ENCODE results near the gene CBARP. TPM values are rescaled to one million over a fixed set of nuclear protein-coding genes. Genes with fewer than 3 reads are reported as not detected.

CBARP gene
- total RNA-seq, 1 experiment from 2014 or later = 23.8 TPM

DNA sequence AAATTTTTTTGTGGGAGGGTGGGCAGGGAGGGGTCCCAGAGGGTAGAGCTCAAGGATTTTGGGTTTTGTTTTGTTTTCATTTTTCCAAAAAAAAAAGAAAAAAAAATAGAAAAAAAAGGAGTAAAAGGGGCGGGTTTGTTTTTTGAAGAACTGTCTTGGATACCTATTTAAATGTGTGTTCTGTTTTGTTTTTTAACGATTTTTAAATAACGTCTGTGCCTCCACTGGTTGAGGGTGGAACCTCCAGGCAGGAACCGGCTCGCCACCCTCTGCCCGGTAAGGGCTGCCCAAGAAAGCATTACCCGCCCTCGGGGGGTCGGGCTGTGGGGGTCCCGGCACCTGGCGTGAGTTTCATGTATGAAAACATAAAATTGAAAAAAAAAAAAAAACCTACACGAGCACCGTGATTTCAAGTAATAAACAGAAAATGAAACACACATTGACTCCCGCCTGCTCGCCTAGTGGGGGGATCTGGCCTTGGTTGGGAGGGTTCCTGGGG, 21.0 kb upstream of the CBARP start:
- Histone ChIP-seq H3K79me2 (ENCODE audit: insufficient read depth, low read length) (peaks cover 53% of the 10 kb centered on the region), H3K4me2 (ENCODE audit: low read length) (peak overlapping the region; percentile 76), H3K36me3 (ENCODE audit: control insufficient read depth in 1 of 2, insufficient read depth in 2 of 2, low read length in 2 of 2) (peaks cover 23 to 37% of the 10 kb centered on the region in 2 experiments), H3K27ac (ENCODE audit: low read depth, low read length) (peak overlapping the region; percentile 90), H4K20me1 (ENCODE audit: insufficient read depth) (no peaks in the 10 kb centered on the region; the same call in 1 of the 2 replicates), H2AFZ (ENCODE audit: low read depth, low read length, poor library complexity, severe bottlenecking) (no peak overlapping the region), H3K9me3 (ENCODE audit: control insufficient read depth in 1 of 2, insufficient read depth in 1 of 2, low read depth in 1 of 2, low read length in 2 of 2) (no peaks in the 10 kb centered on the region), H3K27me3 (ENCODE audit: insufficient read depth, low read length) (no peaks in the 10 kb centered on the region), H3K9ac (ENCODE audit: low read length) (peak overlapping the region; percentile 65), H3K4me1 (ENCODE audit: control insufficient read depth in 1 of 2, insufficient read depth in 2 of 2, low read length in 2 of 2) (peaks cover 45 to 94% of the 10 kb centered on the region in 2 experiments), H3K9me2 (ENCODE audit: insufficient read depth) (no peaks in the 10 kb centered on the region), H3K4me3 (replicated peaks in 1 of 2; ENCODE audit: low read depth in 1 of 2, low read length in 2 of 2) (peak overlapping the region; percentile 31 to 41; a peak in 3 of 4 replicates)
- RAD21 ChIA-PET (ENCODE audit: low non-redundant PET in 1 of 2, low total read pairs in 2 of 2, uncharacterized antibody in 2 of 2, unreplicated experiment in 2 of 2) = no interaction called here
- no peak for TF ChIP-seq RAD21 (IDR thresholded peaks at IDR 0.05; ENCODE audit: low read depth)
- no peak for TF ChIP-seq ZFX (IDR thresholded peaks at IDR 0.05)
- no peak for TF ChIP-seq REST (IDR thresholded peaks at IDR 0.05; ENCODE audit: low read depth)
- TF ChIP-seq SIN3A (IDR thresholded peaks at IDR 0.05; ENCODE audit: low read depth) = no peak
- TF ChIP-seq CEBPB (IDR thresholded peaks at IDR 0.05; ENCODE audit: low read depth) = no peak
- TF ChIP-seq TCF7L2 (IDR thresholded peaks at IDR 0.05; ENCODE audit: borderline replicate concordance, extremely low read depth, insufficient read depth, insufficient read length) = no peak
- TF ChIP-seq FOSL1 (IDR thresholded peaks at IDR 0.05; ENCODE audit: low read depth) = no peak
- TF ChIP-seq ZBTB33 (IDR thresholded peaks at IDR 0.05; ENCODE audit: extremely low read depth, insufficient replicate concordance, low read length) = no peak
- TF ChIP-seq, protein P1, sequence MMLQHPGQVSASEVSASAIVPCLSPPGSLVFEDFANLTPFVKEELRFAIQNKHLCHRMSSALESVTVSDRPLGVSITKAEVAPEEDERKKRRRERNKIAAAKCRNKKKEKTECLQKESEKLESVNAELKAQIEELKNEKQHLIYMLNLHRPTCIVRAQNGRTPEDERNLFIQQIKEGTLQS (IDR thresholded peaks at IDR 0.05) = no peak
- TF ChIP-seq EZH2phosphoT487 (IDR thresholded peaks at IDR 0.05; ENCODE audit: borderline replicate concordance) = no peak
- TF ChIP-seq POLR2AphosphoS5 (IDR thresholded peaks at IDR 0.05; ENCODE audit: low read depth, low read length) = no peak
- no peak for TF ChIP-seq YY1 (IDR thresholded peaks at IDR 0.05; ENCODE audit: extremely low read depth, insufficient replicate concordance, low read depth, low read length)
- TF ChIP-seq, protein P2, sequence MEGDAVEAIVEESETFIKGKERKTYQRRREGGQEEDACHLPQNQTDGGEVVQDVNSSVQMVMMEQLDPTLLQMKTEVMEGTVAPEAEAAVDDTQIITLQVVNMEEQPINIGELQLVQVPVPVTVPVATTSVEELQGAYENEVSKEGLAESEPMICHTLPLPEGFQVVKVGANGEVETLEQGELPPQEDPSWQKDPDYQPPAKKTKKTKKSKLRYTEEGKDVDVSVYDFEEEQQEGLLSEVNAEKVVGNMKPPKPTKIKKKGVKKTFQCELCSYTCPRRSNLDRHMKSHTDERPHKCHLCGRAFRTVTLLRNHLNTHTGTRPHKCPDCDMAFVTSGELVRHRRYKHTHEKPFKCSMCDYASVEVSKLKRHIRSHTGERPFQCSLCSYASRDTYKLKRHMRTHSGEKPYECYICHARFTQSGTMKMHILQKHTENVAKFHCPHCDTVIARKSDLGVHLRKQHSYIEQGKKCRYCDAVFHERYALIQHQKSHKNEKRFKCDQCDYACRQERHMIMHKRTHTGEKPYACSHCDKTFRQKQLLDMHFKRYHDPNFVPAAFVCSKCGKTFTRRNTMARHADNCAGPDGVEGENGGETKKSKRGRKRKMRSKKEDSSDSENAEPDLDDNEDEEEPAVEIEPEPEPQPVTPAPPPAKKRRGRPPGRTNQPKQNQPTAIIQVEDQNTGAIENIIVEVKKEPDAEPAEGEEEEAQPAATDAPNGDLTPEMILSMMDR (IDR thresholded peaks at IDR 0.05 in 2 of 3, conservative IDR thresholded peaks at IDR 0.05 in 1 of 3; ENCODE audit: borderline replicate concordance in 1 of 3, insufficient read depth in 1 of 3, low read depth in 2 of 3, low read length in 2 of 3) = no peak
- TF ChIP-seq CBX3 (IDR thresholded peaks at IDR 0.05; ENCODE audit: low read depth) = no peak
- no peak for TF ChIP-seq EZH2 (IDR thresholded peaks at IDR 0.05)
- TF ChIP-seq JUND (IDR thresholded peaks at IDR 0.05) = no peak
- TF ChIP-seq POLR2A (IDR thresholded peaks at IDR 0.05; ENCODE audit: borderline replicate concordance, extremely low read depth, insufficient read depth, insufficient read length) = no peak
- TF ChIP-seq SP1 (IDR thresholded peaks at IDR 0.05; ENCODE audit: low read depth) = no peak
- TF ChIP-seq, protein P3, sequence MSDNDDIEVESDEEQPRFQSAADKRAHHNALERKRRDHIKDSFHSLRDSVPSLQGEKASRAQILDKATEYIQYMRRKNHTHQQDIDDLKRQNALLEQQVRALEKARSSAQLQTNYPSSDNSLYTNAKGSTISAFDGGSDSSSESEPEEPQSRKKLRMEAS (IDR thresholded peaks at IDR 0.05) = no peak
- BruUV-seq (replicated peaks) = no TSS peak
- CTCF ChIA-PET = interaction anchor here (1.9 kb wide), 1 partner anchor 7 kb away, joined by 8 read pairs; no protein-coding TSS in a partner anchor
- POLR2A ChIA-PET = interaction anchor here (1.6 to 4.4 kb wide), 2 partner anchors 11 to 15 kb away, joined by 5 to 54 read pairs; partner anchors contain the start of gene CIRBP
- no peak for ATAC-seq
- intact Hi-C loops (cut with micrococcal nuclease) = no loop called here
- no peak for DNase-seq (ENCODE audit: low read depth, low spot score)
